RWPE2 (cell line): ENCODE results near the gene DCXR.

Experiments used
- ATAC-seq: fragments of 200-7000 bp; cut with Tn5 transposase; 3 replicates; pipeline ENCODE4 v1.9.1; 2021; ENCODE audit warnings: low read depth
- DNase-seq: peaks from one replicate; pipeline ENCODE4 v3.0.0-alpha.2; 2020; ENCODE audit warnings: low spot score
- H3K27ac ChIP-seq: fragments of 450-650 bp; 2 replicates; pipeline ENCODE4 v1.5.1; 2017; ENCODE audit warnings: mild to moderate bottlenecking; ENCODE audit not compliant: poor library complexity, severe bottlenecking
- H3K27me3 ChIP-seq: fragments of 250-450 bp; sonication (Bioruptor Pico); 2 replicates; pipeline ENCODE4 v1.5.1; 2021; ENCODE audit warnings: mild to moderate bottlenecking, moderate library complexity; ENCODE audit not compliant: insufficient read depth, poor library complexity, severe bottlenecking
- H3K36me3 ChIP-seq: fragments of 250-450 bp; sonication (Bioruptor Pico); 2 replicates; pipeline ENCODE4 v1.5.1; 2020; ENCODE audit warnings: low read depth, mild to moderate bottlenecking, moderate library complexity
- H3K4me1 ChIP-seq: fragments of 250-450 bp; sonication (Bioruptor Pico); 2 replicates; pipeline ENCODE4 v1.5.1; 2021; ENCODE audit warnings: mild to moderate bottlenecking, moderate library complexity; ENCODE audit not compliant: insufficient read depth, poor library complexity, severe bottlenecking
- H3K4me3 ChIP-seq: fragments of 250-450 bp; sonication (Bioruptor Pico); 2 replicates; pipeline ENCODE4 v1.5.1; 2021; ENCODE audit warnings: mild to moderate bottlenecking, moderate library complexity; ENCODE audit not compliant: severe bottlenecking
- H3K9me3 ChIP-seq: fragments of 250-450 bp; sonication (Bioruptor Pico); 2 replicates; pipeline ENCODE4 v1.5.1; 2021; ENCODE audit warnings: mild to moderate bottlenecking, moderate library complexity; ENCODE audit not compliant: severe bottlenecking
- TF ChIP-seq, protein P1 (sequence below): fragments of 450-650 bp; IDR thresholded peaks from one replicate; pipeline ENCODE4 v1.5.1; 2017; ENCODE audit warnings: mild to moderate bottlenecking, moderate library complexity; ENCODE audit not compliant: poor library complexity, severe bottlenecking

The DCXR gene

GRCh38 chr17:82035488-82035887, 2.0 kb downstream of the DCXR start:
- TF ChIP-seq, protein P1, sequence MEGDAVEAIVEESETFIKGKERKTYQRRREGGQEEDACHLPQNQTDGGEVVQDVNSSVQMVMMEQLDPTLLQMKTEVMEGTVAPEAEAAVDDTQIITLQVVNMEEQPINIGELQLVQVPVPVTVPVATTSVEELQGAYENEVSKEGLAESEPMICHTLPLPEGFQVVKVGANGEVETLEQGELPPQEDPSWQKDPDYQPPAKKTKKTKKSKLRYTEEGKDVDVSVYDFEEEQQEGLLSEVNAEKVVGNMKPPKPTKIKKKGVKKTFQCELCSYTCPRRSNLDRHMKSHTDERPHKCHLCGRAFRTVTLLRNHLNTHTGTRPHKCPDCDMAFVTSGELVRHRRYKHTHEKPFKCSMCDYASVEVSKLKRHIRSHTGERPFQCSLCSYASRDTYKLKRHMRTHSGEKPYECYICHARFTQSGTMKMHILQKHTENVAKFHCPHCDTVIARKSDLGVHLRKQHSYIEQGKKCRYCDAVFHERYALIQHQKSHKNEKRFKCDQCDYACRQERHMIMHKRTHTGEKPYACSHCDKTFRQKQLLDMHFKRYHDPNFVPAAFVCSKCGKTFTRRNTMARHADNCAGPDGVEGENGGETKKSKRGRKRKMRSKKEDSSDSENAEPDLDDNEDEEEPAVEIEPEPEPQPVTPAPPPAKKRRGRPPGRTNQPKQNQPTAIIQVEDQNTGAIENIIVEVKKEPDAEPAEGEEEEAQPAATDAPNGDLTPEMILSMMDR: no peak
- Histone ChIP-seq H3K36me3 (peaks cover 18% of the 10 kb centered on the region), H3K4me3 (no peak overlapping the region), H3K4me1 (no peaks in the 10 kb centered on the region), H3K9me3 (no peaks in the 10 kb centered on the region), H3K27me3 (no peaks in the 10 kb centered on the region), H3K27ac (no peak overlapping the region)
- DNase-seq: no peak
- ATAC-seq: no peak

GRCh38 chr17:82034371-82035011, 3.0 kb downstream of the DCXR start:
- H3K4me1 ChIP-seq: no peaks in the 10 kb centered on the region

DNA sequence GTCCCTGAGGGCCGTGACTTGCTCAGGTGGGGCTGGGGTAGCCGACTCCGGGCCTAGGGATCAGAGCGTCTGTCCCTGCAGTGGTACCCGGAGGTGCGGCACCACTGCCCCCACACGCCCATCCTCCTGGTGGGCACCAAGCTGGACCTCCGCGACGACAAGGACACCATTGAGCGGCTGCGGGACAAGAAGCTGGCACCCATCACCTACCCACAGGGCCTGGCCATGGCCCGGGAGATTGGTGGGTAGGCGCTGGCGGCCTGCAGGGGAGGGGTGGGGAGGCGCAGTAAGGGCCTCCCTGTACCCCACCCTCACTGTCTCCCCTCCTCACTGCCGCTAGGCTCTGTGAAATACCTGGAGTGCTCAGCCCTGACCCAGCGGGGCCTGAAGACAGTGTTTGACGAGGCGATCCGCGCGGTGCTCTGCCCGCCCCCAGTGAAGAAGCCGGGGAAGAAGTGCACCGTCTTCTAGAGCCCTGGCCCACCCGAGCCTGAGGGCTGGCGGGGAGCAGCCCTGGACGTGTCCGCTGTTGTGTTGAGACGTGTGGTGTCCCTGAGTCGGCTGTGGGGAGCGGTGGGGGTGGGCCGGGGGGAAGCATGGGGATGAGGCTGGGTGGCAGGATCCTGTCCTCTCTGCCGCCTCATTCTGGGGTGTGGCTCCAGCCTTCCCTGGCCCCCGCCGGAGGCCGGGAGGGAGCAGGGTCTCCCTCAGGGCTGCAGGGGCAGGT, 4.0 kb downstream of the DCXR start:
- no peaks in the 10 kb centered on the region for H3K27me3 ChIP-seq
- H3K27ac ChIP-seq: no peak overlapping the region
- H3K4me3 ChIP-seq: no peak overlapping the region
- H3K36me3 ChIP-seq: peaks cover 18% of the 10 kb centered on the region
- TF ChIP-seq, protein P1: no peak
- H3K9me3 ChIP-seq: no peaks in the 10 kb centered on the region
- DNase-seq: no peak
- H3K4me1 ChIP-seq: no peaks in the 10 kb centered on the region
- no peak for ATAC-seq

More at GRCh38 chr17:82034371-82035011, 3.0 kb downstream of the DCXR start:
- Histone ChIP-seq H3K27me3 (no peaks in the 10 kb centered on the region), H3K27ac (no peak overlapping the region), H3K4me3 (no peak overlapping the region), H3K9me3 (no peaks in the 10 kb centered on the region), H3K36me3 (peaks cover 18% of the 10 kb centered on the region)
- no peak for ATAC-seq
- DNase-seq: no peak
- TF ChIP-seq, protein P1: no peak

- H3K4me1 ChIP-seq: no peaks in the 10 kb centered on the region
- no peaks in the 10 kb centered on the region for H3K9me3 ChIP-seq
- TF ChIP-seq, protein P1: no peak
- H3K27me3 ChIP-seq: no peaks in the 10 kb centered on the region
- peak; percentile 65 for ATAC-seq
- no peak for DNase-seq
- peak overlapping the region; percentile 52 for H3K27ac ChIP-seq
- H3K36me3 ChIP-seq: peaks cover 18% of the 10 kb centered on the region
- peak overlapping the region; percentile 46 for H3K4me3 ChIP-seq
Measured at GRCh38 chr17:82031885-82032627, 5.4 kb downstream of the DCXR start.
